A673 (cell line): ENCODE measurements around the gene UST.

Experiments
- CTCF ChIP-seq: fragments of 300-800, 200-600 bp; sonication (generic); conservative IDR thresholded peaks from 2 replicates; pipeline ENCODE4 v1.5.1; 2017; ENCODE audit warnings: low read depth, mild to moderate bottlenecking, antibody characterized with exemption, low read length, moderate library complexity, mixed read lengths
- EZH2 ChIP-seq: fragments of 200-600 bp; sonication (generic); IDR thresholded peaks from 2 replicates; pipeline ENCODE4 v1.6.1; 2017; ENCODE audit warnings: borderline replicate concordance, low read depth, mild to moderate bottlenecking, mixed read lengths, antibody characterized with exemption, low read length; ENCODE audit not compliant: poor library complexity, severe bottlenecking

GRCh38 chr6:148716811-148717210 is 30.0 kb upstream of the UST start:
- TF ChIP-seq CTCF (no peak), EZH2 (no peak)
